GM19043 (cell line): ENCODE results near the gene METTL25.
A peak's percentile ranks its signal among the peaks of the same experiment; 100 is the strongest.

ENCODE experiments used
- ATAC-seq: cut with Tn5 transposase; IDR thresholded peaks from one replicate; pipeline ENCODE4 v1.9.1; 2021; ENCODE audit warnings: low read depth; ENCODE audit not compliant: unreplicated experiment

Gene METTL25

DNA sequence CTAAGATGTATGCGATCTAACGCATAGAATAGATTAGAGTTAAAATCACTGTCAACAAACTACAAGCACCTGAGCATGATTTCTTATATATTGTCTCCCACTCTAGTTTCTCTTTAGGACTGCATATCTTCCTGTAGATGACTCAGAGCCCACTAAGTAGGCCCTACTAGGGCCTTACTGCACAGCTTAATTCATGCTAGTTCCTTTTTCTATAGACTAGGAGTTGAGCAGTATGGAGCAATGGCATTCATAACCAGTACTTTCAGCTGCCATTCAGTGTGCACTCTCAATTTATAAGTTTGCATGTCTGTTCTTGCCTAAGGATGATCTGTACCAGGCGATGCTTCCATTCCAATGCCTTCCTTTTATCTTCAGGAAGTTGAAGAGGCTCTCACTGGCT lies 103.5 kb downstream of the METTL25 start:
- no peak for ATAC-seq

DNA sequence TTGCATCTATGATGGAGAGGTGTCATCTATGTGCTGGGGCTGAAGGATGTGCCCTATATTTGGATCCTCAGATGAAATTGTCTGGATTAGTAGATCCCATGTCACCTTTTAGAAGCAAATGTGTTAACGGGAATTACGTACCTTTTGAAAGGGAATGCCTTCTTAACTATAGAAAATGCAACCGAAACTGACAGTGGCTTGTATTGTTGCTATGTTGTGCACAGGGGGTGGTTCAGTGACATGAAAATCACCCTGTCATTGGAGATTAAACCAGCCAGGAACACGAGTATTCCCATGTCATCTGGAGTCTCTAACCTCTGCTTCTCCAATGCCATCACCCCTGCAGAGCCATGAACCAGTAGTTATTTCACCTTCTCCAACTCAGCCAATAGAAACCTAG lies 110.2 kb downstream of the METTL25 start:
- ATAC-seq: no peak

DNA sequence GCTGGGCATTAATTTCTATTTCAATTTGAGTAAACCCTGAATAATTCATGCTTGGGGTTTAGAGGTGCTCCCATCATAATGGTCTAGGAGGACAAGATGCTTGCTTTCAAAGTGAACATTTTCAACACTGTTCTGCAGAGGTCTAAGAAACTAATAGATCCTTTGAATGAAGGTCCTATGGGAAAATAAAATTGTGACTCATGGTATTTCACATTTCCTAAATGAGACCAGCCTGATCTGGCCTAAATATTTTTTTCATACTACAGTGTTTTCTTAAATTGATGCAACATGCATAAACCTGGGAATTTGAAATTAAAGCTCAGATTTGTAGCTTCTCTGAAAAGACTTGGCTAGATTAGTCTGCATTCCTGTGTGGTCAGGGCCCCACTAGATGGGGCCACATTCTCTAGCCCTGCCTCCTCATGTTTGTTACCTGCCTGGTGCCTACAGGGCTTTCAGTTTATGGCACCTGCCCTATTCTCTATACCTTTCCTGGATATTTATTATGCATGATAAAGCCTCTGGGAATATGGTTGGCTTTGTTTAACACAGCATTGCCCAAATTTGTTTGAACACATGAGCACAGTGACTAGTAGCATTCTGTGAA lies 112.7 kb downstream of the METTL25 start:
- no peak for ATAC-seq

DNA sequence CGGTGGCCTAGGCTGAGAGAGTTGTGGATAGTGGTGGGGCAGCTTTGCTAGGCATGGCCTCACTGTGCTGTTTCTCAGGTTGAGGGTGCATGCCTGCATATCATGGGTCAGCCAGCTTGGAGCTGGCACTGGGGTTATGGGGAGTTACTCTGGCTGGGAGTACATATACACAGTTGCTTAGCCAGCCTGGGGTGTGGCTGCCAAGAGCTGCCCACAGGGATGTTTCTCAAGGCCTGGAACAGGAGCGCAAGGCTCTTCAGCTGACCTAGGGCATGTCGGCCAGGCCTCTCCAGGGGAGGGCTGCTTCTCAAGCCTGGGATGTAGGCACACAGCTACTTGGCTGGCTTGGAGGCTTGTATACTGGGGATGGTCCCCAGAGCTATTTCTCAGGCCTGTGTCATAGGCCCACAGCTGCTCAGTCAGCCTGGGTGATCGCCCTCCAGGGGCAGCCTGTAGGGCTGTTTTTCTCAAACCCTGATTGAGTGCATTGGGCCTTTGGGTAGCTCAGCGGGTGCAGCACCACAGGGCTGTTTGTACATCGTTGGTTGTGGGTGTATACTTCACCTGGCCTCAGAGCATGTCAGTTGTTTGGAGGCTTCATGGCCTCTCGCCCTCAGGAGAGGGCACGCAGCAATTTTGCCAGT lies 114.9 kb downstream of the METTL25 start:
- no peak for ATAC-seq

DNA sequence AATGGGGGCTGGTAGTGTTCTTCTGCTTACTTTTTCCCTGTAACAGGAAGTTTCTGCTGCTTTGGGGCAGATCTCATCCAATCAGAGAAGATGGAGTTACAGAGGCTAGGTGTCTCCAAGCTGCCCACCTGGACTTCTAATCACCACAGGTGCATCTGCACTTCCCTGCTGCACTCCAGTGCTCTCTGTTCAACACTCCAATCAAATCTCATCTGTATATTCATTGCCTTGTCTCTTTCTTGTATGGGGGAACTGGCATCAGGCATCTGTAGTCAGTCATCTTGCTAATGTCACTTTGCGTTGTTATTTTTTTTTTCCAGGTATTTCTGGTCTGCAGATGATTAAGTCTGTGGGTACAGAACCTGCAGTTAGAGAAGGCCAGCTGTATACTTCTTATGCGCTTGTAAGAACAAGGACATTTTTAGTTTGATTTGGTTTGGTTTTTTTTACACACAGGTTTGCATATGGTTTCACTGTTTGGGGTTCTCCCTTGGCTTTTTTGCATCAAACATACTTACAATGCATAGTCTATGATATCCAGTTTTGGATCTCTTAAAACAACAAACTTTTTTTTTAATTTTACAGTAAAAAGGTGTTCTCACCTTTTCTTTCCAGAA lies 116.0 kb downstream of the METTL25 start:
- ATAC-seq: peak; percentile 81

DNA sequence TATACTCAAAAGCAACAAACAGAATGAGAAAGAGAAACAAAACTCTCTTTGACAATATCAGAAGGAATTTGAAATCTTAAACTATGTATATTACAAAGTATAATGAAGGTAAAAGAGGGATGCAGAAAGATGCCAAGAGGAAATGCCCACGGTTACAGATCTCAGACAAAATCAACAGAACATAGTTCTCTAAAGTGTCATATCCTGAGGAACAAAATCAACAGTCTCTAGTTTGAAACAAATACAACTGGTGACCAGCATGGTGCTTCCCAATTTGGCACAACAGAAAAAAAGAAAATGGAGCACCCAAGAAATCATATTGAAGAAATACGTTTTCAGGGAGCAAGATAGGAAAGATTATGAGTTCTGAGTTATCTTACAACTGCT lies 116.5 kb downstream of the METTL25 start:
- peak; percentile 10 for ATAC-seq

DNA sequence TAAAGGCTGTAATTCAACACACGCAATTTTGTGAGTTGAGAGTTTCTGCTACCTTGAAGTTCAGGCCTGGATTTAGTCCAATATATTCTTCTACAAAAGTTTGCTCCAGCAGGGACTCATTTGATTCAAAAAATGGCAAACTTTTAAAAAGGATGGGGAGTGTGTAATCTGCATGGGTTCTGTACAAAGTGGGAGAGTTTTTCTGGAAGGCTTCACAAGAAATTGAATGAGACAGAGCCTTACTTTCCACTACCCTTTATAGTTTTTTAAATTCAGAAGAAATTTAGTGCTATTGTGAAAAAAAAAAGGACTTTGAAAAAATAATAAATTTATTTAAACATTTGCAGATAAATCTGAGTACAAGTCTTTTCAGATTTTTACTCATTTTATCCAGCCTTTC lies 116.9 kb downstream of the METTL25 start:
- ATAC-seq: no peak

DNA sequence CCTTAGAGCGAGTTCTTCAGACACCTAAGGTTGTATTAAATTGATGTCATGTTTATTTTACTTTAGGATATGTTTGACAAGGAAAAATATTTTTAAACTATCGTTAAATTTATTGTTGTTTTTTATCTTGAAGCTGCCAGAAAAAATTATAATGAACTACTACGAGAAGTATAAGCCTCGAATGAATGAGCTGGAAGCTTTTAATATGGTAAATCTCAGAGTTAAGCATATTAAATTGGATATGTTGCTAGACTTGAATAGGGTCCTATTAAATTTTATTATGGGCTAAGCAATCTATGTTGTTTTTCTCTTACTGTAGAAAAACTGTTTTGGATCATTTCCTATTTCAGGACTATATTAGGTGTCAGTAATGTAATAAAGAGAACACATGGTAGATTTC lies 118.2 kb downstream of the METTL25 start:
- no peak for ATAC-seq

DNA sequence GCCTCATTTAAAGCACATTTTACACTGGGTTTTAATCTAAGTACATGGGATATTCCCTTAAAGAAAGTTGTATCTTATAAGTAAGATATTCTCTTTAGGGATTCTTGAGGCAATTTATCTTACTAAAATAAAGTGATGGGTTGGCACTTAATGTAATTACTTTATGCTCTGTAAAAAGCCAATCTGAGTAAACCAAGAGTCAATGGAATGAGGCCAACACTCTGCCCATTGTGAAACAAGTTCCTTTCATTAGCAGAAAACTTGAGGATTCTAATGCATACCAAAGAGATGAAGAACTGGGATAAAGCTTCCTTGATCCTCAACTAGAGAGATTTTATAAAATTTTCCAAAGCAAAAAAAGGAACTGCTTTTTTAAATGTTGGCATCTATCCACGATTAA lies 121.2 kb downstream of the METTL25 start:
- no peak for ATAC-seq

DNA sequence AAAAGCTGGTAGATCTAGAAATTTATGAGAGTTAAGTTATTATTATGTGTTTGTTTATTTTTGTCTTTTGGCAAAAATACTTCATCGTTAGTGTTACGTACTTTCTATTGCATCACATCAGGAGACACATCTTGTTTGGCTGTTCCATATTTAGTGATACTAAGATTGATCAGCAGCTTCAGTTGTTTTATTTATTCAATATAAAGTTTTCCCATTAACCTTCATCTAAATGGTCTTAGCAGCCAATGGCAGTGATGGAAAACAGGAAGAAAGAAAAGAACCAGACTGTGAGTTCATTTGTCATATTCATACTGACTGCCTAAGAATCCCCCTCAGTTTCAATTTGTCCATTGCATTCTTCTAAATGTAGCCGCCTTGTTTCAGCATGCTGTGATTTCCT lies 122.3 kb downstream of the METTL25 start:
- no peak for ATAC-seq

DNA sequence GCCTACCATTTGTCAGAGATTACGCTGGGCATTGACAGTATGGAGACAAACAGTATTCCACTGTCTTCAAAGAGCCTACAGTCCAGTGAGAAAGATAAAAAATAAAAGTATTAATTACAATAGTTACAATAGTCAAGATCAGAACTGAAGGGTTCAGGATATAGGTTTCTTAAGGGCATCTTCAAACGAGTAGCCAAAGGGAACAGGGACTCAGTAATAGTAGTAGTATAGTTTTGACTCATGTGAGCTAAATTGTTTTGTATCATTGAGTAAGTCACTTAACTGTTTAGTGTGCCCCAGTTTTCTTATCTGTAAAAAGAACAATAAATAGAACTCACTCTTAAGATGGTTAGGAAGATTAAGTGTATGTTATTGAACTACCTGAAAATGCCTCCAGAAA lies 123.6 kb downstream of the METTL25 start:
- ATAC-seq: no peak

DNA sequence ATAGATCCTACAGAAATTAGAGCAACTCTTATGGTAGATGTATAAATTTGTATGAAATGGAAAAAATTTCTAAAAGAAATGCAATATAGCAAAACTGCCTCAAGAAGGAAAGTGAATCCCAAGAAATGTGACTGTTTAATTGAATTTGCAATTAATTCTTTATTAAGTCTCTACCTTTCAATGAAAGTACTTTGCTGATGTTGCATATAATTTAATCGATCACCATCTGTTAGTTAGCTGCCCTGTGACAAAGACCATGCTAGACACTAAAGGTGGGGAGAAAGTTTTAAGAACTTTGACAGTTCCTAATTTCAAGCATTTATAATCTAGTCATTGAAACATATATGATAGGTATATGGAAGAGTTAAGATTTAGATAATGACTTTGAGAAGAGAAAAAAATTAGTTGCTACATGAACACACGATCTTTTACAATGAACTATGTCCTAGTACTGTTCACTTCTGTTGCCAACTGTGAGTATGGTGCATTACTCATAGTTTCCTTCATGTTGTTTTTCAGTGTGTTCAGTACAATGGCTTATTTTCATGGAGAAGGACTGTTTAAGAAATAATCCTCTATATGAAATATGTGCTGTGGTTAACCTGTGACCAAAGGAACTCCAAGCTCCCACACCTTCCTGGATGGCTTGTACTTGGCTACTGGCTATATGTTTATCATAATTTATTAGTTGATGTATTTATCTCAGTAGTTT lies 128.4 kb downstream of the METTL25 start:
- ATAC-seq: no peak

DNA sequence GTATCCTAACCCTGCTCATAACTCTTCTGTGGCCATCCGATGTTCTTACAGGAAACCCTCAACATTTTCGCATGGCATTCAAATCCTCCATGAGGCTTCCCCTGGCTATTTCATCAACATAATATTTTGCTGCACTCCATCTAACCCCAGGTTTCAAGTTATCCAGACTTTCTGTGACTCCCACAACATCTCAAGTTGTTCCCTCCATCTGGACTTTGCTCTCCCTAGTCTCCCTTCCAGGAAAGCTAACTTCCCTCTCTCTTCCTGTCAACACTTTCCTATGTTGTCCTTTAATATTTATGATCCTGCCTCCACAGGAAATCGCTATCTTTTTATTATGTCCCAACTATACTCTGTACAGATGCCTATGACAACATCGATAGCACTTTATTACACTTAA lies 146.1 kb downstream of the METTL25 start:
- ATAC-seq: no peak

DNA sequence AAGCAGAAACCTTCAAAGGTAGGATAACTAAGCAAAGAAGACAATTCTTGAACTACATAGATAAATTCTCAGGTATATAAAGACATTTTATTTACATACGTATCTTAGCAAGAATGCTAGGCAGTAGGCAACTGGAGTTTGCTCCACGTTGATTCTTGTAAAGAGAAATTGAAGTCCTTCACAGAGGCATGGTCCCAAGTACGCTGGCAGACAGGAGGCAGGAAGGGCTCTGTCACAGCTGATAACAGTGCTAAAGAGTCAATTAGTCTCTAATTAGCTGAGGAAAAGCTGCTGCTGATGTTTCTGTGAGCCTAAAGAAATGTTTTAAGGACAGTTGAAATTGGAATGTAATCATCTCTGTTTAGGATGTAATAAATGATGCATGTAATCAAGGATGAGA lies 146.8 kb downstream of the METTL25 start:
- no peak for ATAC-seq

DNA sequence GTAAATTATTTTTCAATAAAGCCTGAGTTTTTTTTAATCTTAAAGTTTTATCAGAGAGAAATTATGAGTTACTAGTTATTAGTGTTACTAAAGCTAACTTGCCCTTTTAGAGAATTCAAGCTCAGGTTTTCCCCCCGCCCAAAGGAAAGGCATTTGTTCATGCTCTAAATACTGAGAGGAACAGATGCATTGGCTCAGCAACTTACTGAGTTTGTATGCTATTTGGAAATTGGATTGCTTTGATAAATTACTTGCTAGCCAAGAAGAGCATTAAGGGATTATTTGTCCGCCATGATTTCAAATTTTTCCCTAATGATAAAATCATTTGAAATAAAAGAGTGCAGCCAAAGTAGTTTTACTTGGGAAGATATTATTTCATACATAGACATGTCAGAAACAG lies 149.4 kb downstream of the METTL25 start:
- no peak for ATAC-seq

DNA sequence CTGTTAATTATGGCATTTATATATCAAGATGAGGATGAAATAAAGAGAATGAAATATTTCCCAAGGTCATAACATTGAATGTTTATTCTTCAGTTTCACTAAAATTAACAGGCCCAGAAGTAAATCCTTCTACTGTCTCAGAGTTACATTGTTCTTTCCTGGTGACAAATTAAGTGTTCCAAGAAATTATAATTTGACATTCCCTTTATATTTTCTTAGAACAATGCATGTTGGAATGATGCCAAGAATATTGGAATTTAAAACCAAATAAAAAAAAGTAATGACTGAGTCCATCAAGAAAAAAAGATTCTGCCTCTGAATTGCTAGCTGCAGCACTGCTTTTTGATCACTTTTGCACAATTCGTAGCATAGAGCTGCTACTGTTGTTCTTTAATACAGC lies 152.1 kb downstream of the METTL25 start:
- ATAC-seq: no peak

DNA sequence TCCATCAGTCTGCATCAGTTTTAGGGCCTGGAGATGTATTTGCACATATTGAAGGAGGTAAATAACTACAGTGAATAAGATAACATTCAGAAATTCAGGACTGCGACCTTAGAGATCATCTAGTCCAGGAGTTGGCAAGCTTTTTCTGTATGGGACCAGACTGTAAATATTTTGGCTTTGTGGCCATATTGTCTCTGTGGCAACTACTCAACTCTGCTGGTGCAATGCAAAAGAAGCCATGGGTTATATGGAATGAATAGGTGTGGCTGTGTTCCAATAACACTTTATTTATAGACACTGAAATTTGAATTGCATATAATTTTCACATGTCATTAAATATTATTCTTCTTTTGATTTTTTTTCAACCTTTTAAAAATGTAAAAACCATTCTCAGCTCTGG lies 156.6 kb downstream of the METTL25 start:
- ATAC-seq: no peak

DNA sequence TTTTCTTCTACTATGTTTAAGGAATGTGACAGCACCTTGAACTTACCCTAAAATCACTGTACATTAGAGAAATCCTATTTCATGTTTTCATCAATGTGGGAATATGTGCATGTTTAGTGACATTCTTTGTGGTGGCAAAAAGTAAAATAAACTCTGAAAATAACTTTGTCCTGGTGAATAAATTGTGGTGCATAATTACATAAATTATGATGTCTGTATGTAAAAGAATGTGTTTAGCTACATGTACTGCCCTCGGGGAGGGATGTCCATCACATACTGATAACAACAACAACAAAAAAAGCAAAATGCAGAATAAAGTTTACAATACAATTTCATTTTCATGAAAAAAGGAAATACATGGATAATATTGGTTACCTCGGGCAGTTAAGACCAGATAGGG lies 157.3 kb downstream of the METTL25 start:
- ATAC-seq: no peak

DNA sequence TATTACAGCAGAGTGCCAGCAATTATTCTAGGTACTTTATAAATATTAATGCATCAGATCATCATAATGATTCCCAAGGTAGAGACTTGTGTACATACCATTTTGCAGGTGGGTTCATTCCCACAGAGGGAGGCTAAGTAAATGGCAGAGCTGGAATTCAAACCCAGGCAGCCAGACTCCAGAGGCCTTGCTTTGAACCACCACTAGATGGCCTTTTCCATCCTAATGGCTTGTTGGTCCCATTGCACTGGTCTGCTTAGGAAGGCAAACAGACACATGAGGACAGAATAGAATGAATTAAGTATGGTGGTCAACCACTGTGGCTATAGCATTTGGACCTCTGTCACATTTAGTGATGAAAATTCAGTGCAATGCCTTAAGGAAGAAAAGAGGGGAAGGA lies 158.7 kb downstream of the METTL25 start:
- peak; percentile 57 for ATAC-seq

DNA sequence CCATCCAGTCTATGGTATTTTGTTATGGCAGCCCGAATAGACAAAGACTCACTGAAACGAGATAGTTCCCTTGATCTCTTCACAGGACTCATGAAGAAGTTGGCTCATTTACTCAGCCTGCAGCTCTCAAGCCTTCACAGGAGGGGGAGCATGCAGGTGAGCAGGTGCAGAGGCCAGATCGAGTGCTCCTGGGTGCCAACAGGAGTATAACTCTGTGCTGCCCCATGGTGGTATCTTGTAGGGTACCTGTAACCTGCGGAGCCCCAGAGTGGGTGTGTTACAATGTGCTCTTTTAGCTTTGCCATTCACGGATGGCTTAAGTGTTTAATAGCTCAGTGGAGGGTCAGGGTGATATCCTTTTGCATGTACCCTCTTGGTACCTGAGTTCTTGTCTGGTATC lies 159.5 kb downstream of the METTL25 start:
- no peak for ATAC-seq

DNA sequence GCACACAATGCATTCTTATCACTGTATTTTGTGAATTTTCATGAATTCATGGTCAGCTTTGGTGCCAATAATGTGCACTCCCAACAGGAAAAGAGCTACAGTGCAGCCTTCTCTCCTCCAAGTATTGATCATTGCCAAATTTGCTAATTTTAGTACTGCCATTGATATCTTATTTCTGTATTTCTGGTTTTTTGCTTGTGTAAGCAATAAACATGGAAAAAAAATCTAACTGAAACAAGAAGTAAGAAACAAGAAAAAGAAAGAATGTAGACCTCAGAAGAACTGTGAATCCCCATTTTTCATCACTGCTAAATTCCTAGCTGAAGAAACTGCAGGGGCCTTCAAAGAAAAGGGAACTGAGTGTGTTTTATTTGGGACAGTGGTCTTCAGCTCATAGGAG lies 161.2 kb downstream of the METTL25 start:
- no peak for ATAC-seq

DNA sequence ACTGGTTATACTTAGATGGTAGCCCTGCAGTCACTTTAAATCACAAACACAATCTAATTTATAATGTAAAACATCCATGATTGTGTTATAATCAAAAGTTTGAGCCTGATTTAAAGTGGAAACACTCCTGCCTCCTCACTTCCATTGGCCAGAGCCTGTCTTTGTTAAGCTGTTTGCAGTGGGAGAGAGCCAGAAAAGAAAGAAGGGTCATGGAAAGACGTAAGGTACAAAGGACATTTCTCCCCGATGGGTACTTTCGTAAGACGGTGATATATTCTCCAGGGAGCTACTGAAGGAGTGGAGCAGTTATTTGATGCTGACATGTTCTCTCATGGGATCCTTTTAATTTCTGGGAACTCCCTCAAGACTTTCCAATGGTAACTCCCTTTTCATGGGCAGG lies 164.0 kb downstream of the METTL25 start:
- ATAC-seq: no peak
